Mammary epithelial cell (primary cell): Measurements from ENCODE around the gene ATF5.
"Not testable (repeated sequence)": the region's sequence is repeated elsewhere in the genome, so short reads cannot be mapped to it uniquely, and the experiment has no call there.

Experiments
- CTCF ChIP-seq, 2 donors: IDR thresholded peaks in 1 of 2; conservative IDR thresholded peaks in 1 of 2; 2 replicates each; pipeline ENCODE4 v1.5.1; 2011 to 2012; ENCODE audit warnings: inconsistent platforms in 2 of 2, low read length in 2 of 2, mild to moderate bottlenecking in 2 of 2, control low read depth in 1 of 2, low read depth in 1 of 2; ENCODE audit not compliant: insufficient read depth in 1 of 2; ENCODE audit errors: extremely low read depth in 1 of 2
- EZH2 ChIP-seq: IDR thresholded peaks from 2 replicates; pipeline ENCODE4 v1.6.1; 2012; ENCODE audit warnings: low read length, inconsistent platforms, borderline replicate concordance

- TF ChIP-seq CTCF (conservative IDR thresholded peaks at IDR 0.05 in 1 of 2, IDR thresholded peaks at IDR 0.05 in 1 of 2; ENCODE audit: extremely low read depth in 1 of 2, insufficient read depth in 1 of 2, low read depth in 1 of 2, low read length in 2 of 2); EZH2: not testable (repeated sequence)
Observed at GRCh38 chr19:49958596-49958995, 29.6 kb downstream of the ATF5 start.
